Neural progenitor cell (in vitro differentiated cells): Measurements from ENCODE around the gene UBTD2. TPM values are rescaled to one million over a fixed set of nuclear protein-coding genes. Genes with fewer than 3 reads are reported as not detected.

Experiments
- DNase-seq: peaks from one replicate; pipeline ENCODE4 v3.0.0-alpha.2; 2016; ENCODE audit warnings: low spot score
- H2AFZ ChIP-seq: fragments of 200-600 bp; sonication (generic); replicated peaks from 2 replicates; pipeline ENCODE4 v1.6.1; 2016; ENCODE audit warnings: antibody characterized with exemption
- H3F3A ChIP-seq: fragments of 200-600 bp; sonication (generic); 2 replicates; pipeline ENCODE4 v1.6.1; 2016; ENCODE audit warnings: antibody characterized with exemption, low read depth
- H3K27ac ChIP-seq: fragments of 200-600 bp; sonication (generic); 2 replicates; pipeline ENCODE4 v1.5.1; 2016; ENCODE audit warnings: mild to moderate bottlenecking
- H3K27me3 ChIP-seq: fragments of 200-600 bp; sonication (generic); 2 replicates; pipeline ENCODE4 v1.6.1; 2016; ENCODE audit warnings: mild to moderate bottlenecking, moderate library complexity
- H3K36me3 ChIP-seq: fragments of 200-600 bp; sonication (generic); 2 replicates; pipeline ENCODE4 v1.5.1; 2016
- H3K4me1 ChIP-seq: fragments of 200-600 bp; sonication (generic); 2 replicates; pipeline ENCODE4 v1.6.1; 2016; ENCODE audit warnings: mixed run types
- H3K4me2 ChIP-seq: fragments of 200-600 bp; sonication (generic); 2 replicates; pipeline ENCODE4 v1.6.1; 2016
- H3K4me3 ChIP-seq: fragments of 200-600 bp; sonication (generic); 2 replicates; pipeline ENCODE4 v1.5.1; 2016
- H3K79me2 ChIP-seq: fragments of 200-600 bp; sonication (generic); 2 replicates; pipeline ENCODE4 v1.6.1; 2016; ENCODE audit warnings: low read depth
- H3K9ac ChIP-seq: fragments of 200-600 bp; sonication (generic); 2 replicates; pipeline ENCODE4 v1.6.1; 2016
- H3K9me3 ChIP-seq: fragments of 200-600 bp; sonication (generic); 2 replicates; pipeline ENCODE4 v1.5.1; 2016; ENCODE audit warnings: low read depth
- H4K20me1 ChIP-seq: fragments of 200-600 bp; sonication (generic); 2 replicates; pipeline ENCODE4 v1.6.1; 2016; ENCODE audit warnings: low read depth
- H3K27ac Mint-ChIP-seq: 3 replicates; pipeline ENCODE4 v1.8.0; 2021; ENCODE audit warnings: mixed read lengths
- H3K27me3 Mint-ChIP-seq: 2 replicates; pipeline ENCODE4 v1.8.0; 2022; ENCODE audit warnings: low read depth, mild to moderate bottlenecking, inconsistent platforms, moderate library complexity, mixed read lengths; ENCODE audit not compliant: insufficient read depth
- H3K36me3 Mint-ChIP-seq: 3 replicates; pipeline ENCODE4 v1.8.0; 2021; ENCODE audit warnings: mixed read lengths
- H3K4me1 Mint-ChIP-seq: 3 replicates; pipeline ENCODE4 v1.8.0; 2021; ENCODE audit warnings: mixed read lengths
- H3K4me3 Mint-ChIP-seq: 3 replicates; pipeline ENCODE4 v1.8.0; 2021; ENCODE audit warnings: mild to moderate bottlenecking, moderate library complexity, mixed read lengths
- H3K9me3 Mint-ChIP-seq: 3 replicates; pipeline ENCODE4 v1.8.0; 2020; ENCODE audit warnings: mixed read lengths
- CTCF ChIP-seq: fragments of 200-600 bp; sonication (generic); IDR thresholded peaks from 2 replicates; pipeline ENCODE4 v1.5.1; 2017; ENCODE audit warnings: antibody characterized with exemption, mild to moderate bottlenecking
- EZH2 ChIP-seq: fragments of 200-600 bp; sonication (generic); IDR thresholded peaks from 2 replicates; pipeline ENCODE4 v1.6.1; 2017; ENCODE audit warnings: antibody characterized with exemption, mild to moderate bottlenecking, moderate library complexity
- EZH2phosphoT487 ChIP-seq: fragments of 200-600 bp; sonication (generic); IDR thresholded peaks from 2 replicates; pipeline ENCODE4 v1.6.1; 2017; ENCODE audit warnings: antibody characterized with exemption
- total RNA-seq: library from RNA; depleted of rRNA; stranded (reverse); fragments of >200 nt; gene quantifications from 2 replicates; pipeline ENCODE4 v1.2.3, GENCODE V29; 2015; ENCODE audit warnings: low replicate concordance

Gene UBTD2
- total RNA-seq, 1 donor from 2014 or later = 92.9 TPM

- Histone ChIP-seq H3F3A (peaks cover 6% of the 10 kb centered on the region), H3K4me2 (no peak overlapping the region), H4K20me1 (peaks cover 98% of the 10 kb centered on the region), H3K4me1 (peaks cover 4% of the 10 kb centered on the region), H3K27ac (peak overlapping the region; percentile 21), H3K27me3 (no peaks in the 10 kb centered on the region), H3K4me3 (no peak overlapping the region), H3K36me3 (no peaks in the 10 kb centered on the region), H3K79me2 (peaks cover 100% of the 10 kb centered on the region), H3K9me3 (no peaks in the 10 kb centered on the region), H3K9ac (no peak overlapping the region), H2AFZ (no peak overlapping the region)
- Mint-ChIP-seq H3K27me3 (no peaks in the 10 kb centered on the region), H3K9me3 (peaks cover 5% of the 10 kb centered on the region), H3K4me1 (peaks cover 8% of the 10 kb centered on the region), H3K4me3 (no peak overlapping the region), H3K36me3 (peaks cover 42% of the 10 kb centered on the region), H3K27ac (no peak overlapping the region)
- no peak for DNase-seq
- TF ChIP-seq EZH2phosphoT487 = no peak
- TF ChIP-seq CTCF = no peak
- no peak for TF ChIP-seq EZH2
These were observed 15.6 kb downstream of the UBTD2 start for GRCh38 chr5:172267943-172268342.

- H4K20me1 ChIP-seq = peaks cover 95% of the 10 kb centered on the region
- no peak for TF ChIP-seq EZH2
- TF ChIP-seq CTCF = no peak
- TF ChIP-seq EZH2phosphoT487 = no peak
These were observed 16.9 kb downstream of the UBTD2 start for GRCh38 chr5:172266676-172267092.

GRCh38 chr5:172266071-172266675, 17.4 kb downstream of the UBTD2 start:
- Histone ChIP-seq H3K4me1 (peaks cover 4% of the 10 kb centered on the region), H3K4me2 (no peak overlapping the region), H3K4me3 (no peak overlapping the region), H3K27ac (no peak overlapping the region), H2AFZ (no peak overlapping the region), H3K9ac (no peak overlapping the region), H3K79me2 (peaks cover 100% of the 10 kb centered on the region), H3K36me3 (no peaks in the 10 kb centered on the region), H4K20me1 (peaks cover 95% of the 10 kb centered on the region), H3K27me3 (no peaks in the 10 kb centered on the region), H3K9me3 (no peaks in the 10 kb centered on the region), H3F3A (peaks cover 6% of the 10 kb centered on the region)
- peaks cover 6% of the 10 kb centered on the region for H3K4me1 Mint-ChIP-seq
- no peak for DNase-seq
- no peak overlapping the region for H3K4me3 Mint-ChIP-seq
- peaks cover 8% of the 10 kb centered on the region for H3K9me3 Mint-ChIP-seq
- H3K27ac Mint-ChIP-seq = no peak overlapping the region
- TF ChIP-seq CTCF (no peak), EZH2phosphoT487 (no peak), EZH2 (no peak)
- H3K27me3 Mint-ChIP-seq = no peaks in the 10 kb centered on the region
- H3K36me3 Mint-ChIP-seq = peaks cover 36% of the 10 kb centered on the region

More at GRCh38 chr5:172266676-172267092, 16.9 kb downstream of the UBTD2 start:
- no peak overlapping the region for H3K4me3 Mint-ChIP-seq
- Histone ChIP-seq H3F3A (peaks cover 6% of the 10 kb centered on the region), H3K4me2 (no peak overlapping the region), H3K9ac (no peak overlapping the region), H3K27me3 (no peaks in the 10 kb centered on the region), H3K79me2 (peaks cover 100% of the 10 kb centered on the region), H3K27ac (no peak overlapping the region), H3K4me1 (peaks cover 4% of the 10 kb centered on the region), H3K36me3 (no peaks in the 10 kb centered on the region), H3K9me3 (no peaks in the 10 kb centered on the region), H3K4me3 (no peak overlapping the region), H2AFZ (no peak overlapping the region)
- H3K27me3 Mint-ChIP-seq = no peaks in the 10 kb centered on the region
- no peak for DNase-seq
- peaks cover 7% of the 10 kb centered on the region for H3K9me3 Mint-ChIP-seq
- peaks cover 38% of the 10 kb centered on the region for H3K36me3 Mint-ChIP-seq
- H3K4me1 Mint-ChIP-seq = peaks cover 5% of the 10 kb centered on the region
- no peak overlapping the region for H3K27ac Mint-ChIP-seq
